GM12865 (cell line): ENCODE measurements around the gene ABCA12.
"Not testable (repeated sequence)": the region's sequence is repeated elsewhere in the genome, so short reads cannot be mapped to it uniquely, and the experiment has no call there.

Experiments
- DNase-seq: peaks from one replicate; pipeline ENCODE4 v3.0.0; 2010; ENCODE audit warnings: low read depth
- H3K4me3 ChIP-seq: 2 replicates; pipeline ENCODE4 v1.5.1; 2011; ENCODE audit warnings: mild to moderate bottlenecking, low read depth, low read length, control low read depth
- CTCF ChIP-seq: IDR thresholded peaks from 2 replicates; pipeline ENCODE4 v1.5.1; 2011; ENCODE audit warnings: low read length, control low read depth, low read depth, inconsistent platforms; ENCODE audit not compliant: insufficient read depth; ENCODE audit errors: missing control alignments

The ABCA12 gene

GRCh38 chr2:215138479-215138878 lies at the start of gene ABCA12:
Gene ABCA12 (minus strand): TSS chr2:215138626. CDS start chr2:215138208, 418 bp downstream.
- H3K4me3 ChIP-seq = peak within 1 kb of the TSS; percentile 60
- TF ChIP-seq CTCF = no peak
- DNase-seq = peak; percentile 51

GRCh38 chr2:215188078-215188477 lies 49.7 kb upstream of the ABCA12 start:
- H3K4me3 ChIP-seq = no peak overlapping the region
- no peak for DNase-seq
- TF ChIP-seq CTCF = no peak

- H3K4me3 ChIP-seq = no peak overlapping the region
- TF ChIP-seq CTCF = no peak
- no peak for DNase-seq
Measured at GRCh38 chr2:215186021-215186420, 47.6 kb upstream of the ABCA12 start.

GRCh38 chr2:215178121-215178520 lies 39.7 kb upstream of the ABCA12 start:
- no peak for DNase-seq
- H3K4me3 ChIP-seq = no peak overlapping the region
- no peak for TF ChIP-seq CTCF

GRCh38 chr2:215171796-215172195 lies 33.4 kb upstream of the ABCA12 start:
- TF ChIP-seq CTCF = no peak
- no peak for DNase-seq
- H3K4me3 ChIP-seq = no peak overlapping the region

- no peak for TF ChIP-seq CTCF
- DNase-seq = peak; percentile 22
Measured at GRCh38 chr2:215171151-215171550, 32.7 kb upstream of the ABCA12 start.

GRCh38 chr2:215166505-215166904 lies 28.1 kb upstream of the ABCA12 start:
- not testable (repeated sequence) for DNase-seq, H3K4me3 ChIP-seq

More at GRCh38 chr2:215171151-215171550, 32.7 kb upstream of the ABCA12 start:
- H3K4me3 ChIP-seq = no peak overlapping the region

- not testable (repeated sequence) for DNase-seq
Measured at GRCh38 chr2:215163319-215163718, 24.9 kb upstream of the ABCA12 start.

More at GRCh38 chr2:215163319-215163718, 24.9 kb upstream of the ABCA12 start:
- H3K4me3 ChIP-seq = not testable (repeated sequence)
